ENCODE results near the gene SMU1.

DNA sequence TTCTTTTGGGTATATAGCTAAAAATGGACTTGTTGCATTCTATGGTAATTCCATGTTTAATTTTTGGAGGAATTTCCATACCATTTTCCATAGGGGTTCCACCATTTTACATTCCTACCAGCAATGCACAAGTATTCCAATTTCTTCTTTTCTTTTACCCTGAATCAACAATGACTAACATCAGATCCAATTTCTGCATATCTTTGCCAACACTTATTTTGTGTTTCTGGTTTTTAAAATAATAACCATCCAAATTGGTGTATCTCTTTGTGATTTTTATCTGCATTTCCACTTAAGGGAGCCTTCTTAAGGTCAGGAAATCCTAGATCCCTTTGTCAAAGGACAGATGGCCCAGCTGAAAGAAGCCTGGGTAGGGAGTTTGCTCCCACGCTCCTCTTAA, 29.5 kb upstream of the SMU1 start:
- TF ChIP-seq, protein P1, sequence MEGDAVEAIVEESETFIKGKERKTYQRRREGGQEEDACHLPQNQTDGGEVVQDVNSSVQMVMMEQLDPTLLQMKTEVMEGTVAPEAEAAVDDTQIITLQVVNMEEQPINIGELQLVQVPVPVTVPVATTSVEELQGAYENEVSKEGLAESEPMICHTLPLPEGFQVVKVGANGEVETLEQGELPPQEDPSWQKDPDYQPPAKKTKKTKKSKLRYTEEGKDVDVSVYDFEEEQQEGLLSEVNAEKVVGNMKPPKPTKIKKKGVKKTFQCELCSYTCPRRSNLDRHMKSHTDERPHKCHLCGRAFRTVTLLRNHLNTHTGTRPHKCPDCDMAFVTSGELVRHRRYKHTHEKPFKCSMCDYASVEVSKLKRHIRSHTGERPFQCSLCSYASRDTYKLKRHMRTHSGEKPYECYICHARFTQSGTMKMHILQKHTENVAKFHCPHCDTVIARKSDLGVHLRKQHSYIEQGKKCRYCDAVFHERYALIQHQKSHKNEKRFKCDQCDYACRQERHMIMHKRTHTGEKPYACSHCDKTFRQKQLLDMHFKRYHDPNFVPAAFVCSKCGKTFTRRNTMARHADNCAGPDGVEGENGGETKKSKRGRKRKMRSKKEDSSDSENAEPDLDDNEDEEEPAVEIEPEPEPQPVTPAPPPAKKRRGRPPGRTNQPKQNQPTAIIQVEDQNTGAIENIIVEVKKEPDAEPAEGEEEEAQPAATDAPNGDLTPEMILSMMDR (IDR thresholded peaks at IDR 0.05), result no peak
- TF ChIP-seq POLR2A (IDR thresholded peaks at IDR 0.05), result no peak
